ENCODE results near the gene LRRTM3.

DNA sequence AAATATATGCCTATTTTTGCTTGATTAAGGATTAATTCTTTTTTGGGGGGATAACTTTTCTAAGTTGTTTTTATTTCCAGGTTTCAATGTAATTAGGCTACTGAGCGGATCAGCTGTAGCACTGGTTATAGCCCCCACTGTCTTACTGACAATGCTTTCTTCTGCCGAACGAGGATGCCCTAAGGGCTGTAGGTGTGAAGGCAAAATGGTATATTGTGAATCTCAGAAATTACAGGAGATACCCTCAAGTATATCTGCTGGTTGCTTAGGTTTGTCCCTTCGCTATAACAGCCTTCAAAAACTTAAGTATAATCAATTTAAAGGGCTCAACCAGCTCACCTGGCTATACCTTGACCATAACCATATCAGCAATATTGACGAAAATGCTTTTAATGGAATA, 1.0 kb downstream of the LRRTM3 start:
- TF ChIP-seq, protein P1, sequence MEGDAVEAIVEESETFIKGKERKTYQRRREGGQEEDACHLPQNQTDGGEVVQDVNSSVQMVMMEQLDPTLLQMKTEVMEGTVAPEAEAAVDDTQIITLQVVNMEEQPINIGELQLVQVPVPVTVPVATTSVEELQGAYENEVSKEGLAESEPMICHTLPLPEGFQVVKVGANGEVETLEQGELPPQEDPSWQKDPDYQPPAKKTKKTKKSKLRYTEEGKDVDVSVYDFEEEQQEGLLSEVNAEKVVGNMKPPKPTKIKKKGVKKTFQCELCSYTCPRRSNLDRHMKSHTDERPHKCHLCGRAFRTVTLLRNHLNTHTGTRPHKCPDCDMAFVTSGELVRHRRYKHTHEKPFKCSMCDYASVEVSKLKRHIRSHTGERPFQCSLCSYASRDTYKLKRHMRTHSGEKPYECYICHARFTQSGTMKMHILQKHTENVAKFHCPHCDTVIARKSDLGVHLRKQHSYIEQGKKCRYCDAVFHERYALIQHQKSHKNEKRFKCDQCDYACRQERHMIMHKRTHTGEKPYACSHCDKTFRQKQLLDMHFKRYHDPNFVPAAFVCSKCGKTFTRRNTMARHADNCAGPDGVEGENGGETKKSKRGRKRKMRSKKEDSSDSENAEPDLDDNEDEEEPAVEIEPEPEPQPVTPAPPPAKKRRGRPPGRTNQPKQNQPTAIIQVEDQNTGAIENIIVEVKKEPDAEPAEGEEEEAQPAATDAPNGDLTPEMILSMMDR (IDR thresholded peaks at IDR 0.05), result no peak
- no peak for TF ChIP-seq EP300 (IDR thresholded peaks at IDR 0.05)
